A549 (cell line): ENCODE results near the gene TMEM74B.

ENCODE experiments used
- CHD2 ChIP-seq: fragments of 150-350 bp; IDR thresholded peaks from 2 replicates; pipeline ENCODE4 v1.6.1; 2014; ENCODE audit warnings: low read length; ENCODE audit not compliant: partially characterized antibody
- EP300 ChIP-seq, 2 experiments: fragments of >200 bp; sonication (Bioruptor Twin); formaldehyde crosslinking; IDR thresholded peaks; 2 replicates in 1 of 2; 3 replicates in 1 of 2; pipeline ENCODE4 v1.6.1; 2016 to 2017
- HDAC2 ChIP-seq: fragments of 200-600 bp; sonication (generic); IDR thresholded peaks from 2 replicates; pipeline ENCODE4 v1.6.1; 2016
- JUN ChIP-seq, 2 experiments: fragments of >200 bp; sonication (Bioruptor Twin); formaldehyde crosslinking; IDR thresholded peaks; 2 replicates in 1 of 2; 3 replicates in 1 of 2; pipeline ENCODE4 v1.6.1; 2016 to 2017
- NR3C1 ChIP-seq: fragments of >200 bp; sonication (Bioruptor Twin); formaldehyde crosslinking; IDR thresholded peaks from 3 replicates; pipeline ENCODE4 v1.6.1; 2017
- POLR2A ChIP-seq: IDR thresholded peaks from 2 replicates; pipeline ENCODE4 v1.6.1; 2012; ENCODE audit warnings: mild to moderate bottlenecking, low read length
- RAD21 ChIP-seq, 2 experiments: fragments of >200 bp in 1 of 2; sonication (Bioruptor Twin) in 1 of 2; formaldehyde crosslinking in 1 of 2; IDR thresholded peaks in 1 of 2; conservative IDR thresholded peaks in 1 of 2; 2 replicates in 1 of 2; 3 replicates in 1 of 2; pipeline ENCODE4 v1.6.1; 2012 to 2018; ENCODE audit warnings: inconsistent platforms in 1 of 2
- TF ChIP-seq, protein P1 (sequence below): fragments of 450-650 bp; IDR thresholded peaks from 2 replicates; pipeline ENCODE4 v1.6.1; 2014; ENCODE audit warnings: antibody characterized with exemption
- TF ChIP-seq, protein P2 (sequence below): fragments of >200 bp; sonication (Bioruptor Twin); formaldehyde crosslinking; IDR thresholded peaks from 3 replicates; pipeline ENCODE4 v1.5.1; 2016
- TF ChIP-seq, protein P3 (sequence below): fragments of 250-450 bp; sonication (Bioruptor Pico); IDR thresholded peaks from 2 replicates; pipeline ENCODE4 v1.5.0; 2020; ENCODE audit warnings: low read depth, mild to moderate bottlenecking, moderate library complexity
- TF ChIP-seq, protein P4 (sequence below): fragments of 200-600 bp; sonication (generic); IDR thresholded peaks from 2 replicates; pipeline ENCODE4 v1.6.1; 2016; ENCODE audit warnings: antibody characterized with exemption, mild to moderate bottlenecking, moderate library complexity
- TF ChIP-seq, protein P5 (sequence below): IDR thresholded peaks from 2 replicates; pipeline ENCODE4 v1.6.1; 2012

DNA sequence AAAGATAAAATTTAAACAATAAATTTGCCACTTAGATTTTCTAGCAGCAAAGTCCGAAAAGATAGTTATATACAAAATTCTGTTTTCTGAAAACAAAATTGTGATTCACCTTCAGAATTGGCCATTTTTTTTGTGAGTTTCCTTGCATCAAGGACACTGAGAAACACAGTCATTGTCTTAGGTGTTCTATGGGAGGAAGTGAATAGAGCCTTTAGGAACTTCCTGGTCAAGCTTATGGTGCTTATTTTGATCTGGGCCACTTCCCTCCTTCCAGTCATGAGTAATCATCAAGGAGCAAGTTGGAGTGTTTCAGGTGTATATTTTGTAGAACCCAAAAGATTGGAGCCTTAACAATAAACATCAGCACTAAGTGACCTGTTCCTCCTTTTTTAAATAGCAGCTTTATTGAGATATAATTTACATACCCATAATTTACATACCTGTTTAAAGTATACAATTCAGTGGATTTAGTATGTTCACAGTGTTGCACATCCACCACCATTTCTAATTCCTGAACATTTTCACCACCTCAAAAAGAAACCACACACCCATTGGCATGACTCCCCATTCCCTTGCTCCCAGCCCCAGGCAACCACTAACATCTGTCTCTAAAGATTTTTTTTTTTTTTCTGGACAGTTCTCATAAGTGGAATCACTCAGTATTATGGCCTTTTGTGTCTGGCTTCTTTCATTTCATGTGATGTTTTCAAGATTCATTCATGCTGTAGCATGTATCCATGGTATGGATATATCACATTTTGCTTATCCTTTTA lies 17.6 kb downstream of the TMEM74B start:
- TF ChIP-seq, protein P1, sequence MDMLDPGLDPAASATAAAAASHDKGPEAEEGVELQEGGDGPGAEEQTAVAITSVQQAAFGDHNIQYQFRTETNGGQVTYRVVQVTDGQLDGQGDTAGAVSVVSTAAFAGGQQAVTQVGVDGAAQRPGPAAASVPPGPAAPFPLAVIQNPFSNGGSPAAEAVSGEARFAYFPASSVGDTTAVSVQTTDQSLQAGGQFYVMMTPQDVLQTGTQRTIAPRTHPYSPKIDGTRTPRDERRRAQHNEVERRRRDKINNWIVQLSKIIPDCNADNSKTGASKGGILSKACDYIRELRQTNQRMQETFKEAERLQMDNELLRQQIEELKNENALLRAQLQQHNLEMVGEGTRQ, result no peak
- no peak for TF ChIP-seq EP300 (IDR thresholded peaks at IDR 0.05)
- no peak for TF ChIP-seq RAD21 (conservative IDR thresholded peaks at IDR 0.05 in 1 of 2, IDR thresholded peaks at IDR 0.05 in 1 of 2)
- TF ChIP-seq, protein P2, sequence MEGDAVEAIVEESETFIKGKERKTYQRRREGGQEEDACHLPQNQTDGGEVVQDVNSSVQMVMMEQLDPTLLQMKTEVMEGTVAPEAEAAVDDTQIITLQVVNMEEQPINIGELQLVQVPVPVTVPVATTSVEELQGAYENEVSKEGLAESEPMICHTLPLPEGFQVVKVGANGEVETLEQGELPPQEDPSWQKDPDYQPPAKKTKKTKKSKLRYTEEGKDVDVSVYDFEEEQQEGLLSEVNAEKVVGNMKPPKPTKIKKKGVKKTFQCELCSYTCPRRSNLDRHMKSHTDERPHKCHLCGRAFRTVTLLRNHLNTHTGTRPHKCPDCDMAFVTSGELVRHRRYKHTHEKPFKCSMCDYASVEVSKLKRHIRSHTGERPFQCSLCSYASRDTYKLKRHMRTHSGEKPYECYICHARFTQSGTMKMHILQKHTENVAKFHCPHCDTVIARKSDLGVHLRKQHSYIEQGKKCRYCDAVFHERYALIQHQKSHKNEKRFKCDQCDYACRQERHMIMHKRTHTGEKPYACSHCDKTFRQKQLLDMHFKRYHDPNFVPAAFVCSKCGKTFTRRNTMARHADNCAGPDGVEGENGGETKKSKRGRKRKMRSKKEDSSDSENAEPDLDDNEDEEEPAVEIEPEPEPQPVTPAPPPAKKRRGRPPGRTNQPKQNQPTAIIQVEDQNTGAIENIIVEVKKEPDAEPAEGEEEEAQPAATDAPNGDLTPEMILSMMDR, result no peak
- TF ChIP-seq POLR2A, result no peak
- TF ChIP-seq HDAC2, result no peak
- TF ChIP-seq, protein P3, sequence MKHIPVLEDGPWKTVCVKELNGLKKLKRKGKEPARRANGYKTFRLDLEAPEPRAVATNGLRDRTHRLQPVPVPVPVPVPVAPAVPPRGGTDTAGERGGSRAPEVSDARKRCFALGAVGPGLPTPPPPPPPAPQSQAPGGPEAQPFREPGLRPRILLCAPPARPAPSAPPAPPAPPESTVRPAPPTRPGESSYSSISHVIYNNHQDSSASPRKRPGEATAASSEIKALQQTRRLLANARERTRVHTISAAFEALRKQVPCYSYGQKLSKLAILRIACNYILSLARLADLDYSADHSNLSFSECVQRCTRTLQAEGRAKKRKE (CRISPR knock-in tag), result no peak
- no peak for TF ChIP-seq CHD2
- TF ChIP-seq, protein P4, sequence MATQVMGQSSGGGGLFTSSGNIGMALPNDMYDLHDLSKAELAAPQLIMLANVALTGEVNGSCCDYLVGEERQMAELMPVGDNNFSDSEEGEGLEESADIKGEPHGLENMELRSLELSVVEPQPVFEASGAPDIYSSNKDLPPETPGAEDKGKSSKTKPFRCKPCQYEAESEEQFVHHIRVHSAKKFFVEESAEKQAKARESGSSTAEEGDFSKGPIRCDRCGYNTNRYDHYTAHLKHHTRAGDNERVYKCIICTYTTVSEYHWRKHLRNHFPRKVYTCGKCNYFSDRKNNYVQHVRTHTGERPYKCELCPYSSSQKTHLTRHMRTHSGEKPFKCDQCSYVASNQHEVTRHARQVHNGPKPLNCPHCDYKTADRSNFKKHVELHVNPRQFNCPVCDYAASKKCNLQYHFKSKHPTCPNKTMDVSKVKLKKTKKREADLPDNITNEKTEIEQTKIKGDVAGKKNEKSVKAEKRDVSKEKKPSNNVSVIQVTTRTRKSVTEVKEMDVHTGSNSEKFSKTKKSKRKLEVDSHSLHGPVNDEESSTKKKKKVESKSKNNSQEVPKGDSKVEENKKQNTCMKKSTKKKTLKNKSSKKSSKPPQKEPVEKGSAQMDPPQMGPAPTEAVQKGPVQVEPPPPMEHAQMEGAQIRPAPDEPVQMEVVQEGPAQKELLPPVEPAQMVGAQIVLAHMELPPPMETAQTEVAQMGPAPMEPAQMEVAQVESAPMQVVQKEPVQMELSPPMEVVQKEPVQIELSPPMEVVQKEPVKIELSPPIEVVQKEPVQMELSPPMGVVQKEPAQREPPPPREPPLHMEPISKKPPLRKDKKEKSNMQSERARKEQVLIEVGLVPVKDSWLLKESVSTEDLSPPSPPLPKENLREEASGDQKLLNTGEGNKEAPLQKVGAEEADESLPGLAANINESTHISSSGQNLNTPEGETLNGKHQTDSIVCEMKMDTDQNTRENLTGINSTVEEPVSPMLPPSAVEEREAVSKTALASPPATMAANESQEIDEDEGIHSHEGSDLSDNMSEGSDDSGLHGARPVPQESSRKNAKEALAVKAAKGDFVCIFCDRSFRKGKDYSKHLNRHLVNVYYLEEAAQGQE, result no peak
- TF ChIP-seq, protein P5, sequence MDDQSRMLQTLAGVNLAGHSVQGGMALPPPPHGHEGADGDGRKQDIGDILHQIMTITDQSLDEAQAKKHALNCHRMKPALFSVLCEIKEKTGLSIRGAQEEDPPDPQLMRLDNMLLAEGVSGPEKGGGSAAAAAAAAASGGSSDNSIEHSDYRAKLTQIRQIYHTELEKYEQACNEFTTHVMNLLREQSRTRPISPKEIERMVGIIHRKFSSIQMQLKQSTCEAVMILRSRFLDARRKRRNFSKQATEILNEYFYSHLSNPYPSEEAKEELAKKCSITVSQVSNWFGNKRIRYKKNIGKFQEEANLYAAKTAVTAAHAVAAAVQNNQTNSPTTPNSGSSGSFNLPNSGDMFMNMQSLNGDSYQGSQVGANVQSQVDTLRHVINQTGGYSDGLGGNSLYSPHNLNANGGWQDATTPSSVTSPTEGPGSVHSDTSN, result no peak
- TF ChIP-seq JUN (IDR thresholded peaks at IDR 0.05), result no peak
- no peak for TF ChIP-seq NR3C1
